Measurements from ENCODE around the gene OR2S2.

DNA sequence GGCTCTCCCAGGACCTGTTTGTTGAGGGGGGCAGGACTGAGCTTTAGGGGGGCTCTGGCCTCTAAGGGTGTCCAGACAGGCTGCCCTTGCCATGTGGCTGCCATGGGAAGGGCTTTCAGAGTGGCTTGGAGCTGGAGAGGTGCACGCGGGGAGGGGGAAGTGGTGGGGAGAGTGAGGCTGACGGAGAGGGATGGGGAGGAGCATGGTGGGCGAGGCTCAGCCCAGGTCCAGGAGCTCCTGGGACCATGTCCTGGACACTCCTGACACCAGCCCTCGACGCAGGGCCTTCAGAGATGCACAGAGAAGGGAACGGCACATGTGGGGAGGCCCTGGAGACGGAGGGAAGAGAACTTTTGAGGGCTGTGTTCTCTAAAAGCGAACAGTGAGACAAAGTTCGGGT, 46.3 kb downstream of the OR2S2 start:
- TF ChIP-seq NFATC4 (CRISPR knock-in tag; IDR thresholded peaks at IDR 0.05) (no peak), MXD4 (CRISPR knock-in tag; IDR thresholded peaks at IDR 0.05; ENCODE audit: borderline replicate concordance) (no peak)
- TF ChIP-seq, protein P1, sequence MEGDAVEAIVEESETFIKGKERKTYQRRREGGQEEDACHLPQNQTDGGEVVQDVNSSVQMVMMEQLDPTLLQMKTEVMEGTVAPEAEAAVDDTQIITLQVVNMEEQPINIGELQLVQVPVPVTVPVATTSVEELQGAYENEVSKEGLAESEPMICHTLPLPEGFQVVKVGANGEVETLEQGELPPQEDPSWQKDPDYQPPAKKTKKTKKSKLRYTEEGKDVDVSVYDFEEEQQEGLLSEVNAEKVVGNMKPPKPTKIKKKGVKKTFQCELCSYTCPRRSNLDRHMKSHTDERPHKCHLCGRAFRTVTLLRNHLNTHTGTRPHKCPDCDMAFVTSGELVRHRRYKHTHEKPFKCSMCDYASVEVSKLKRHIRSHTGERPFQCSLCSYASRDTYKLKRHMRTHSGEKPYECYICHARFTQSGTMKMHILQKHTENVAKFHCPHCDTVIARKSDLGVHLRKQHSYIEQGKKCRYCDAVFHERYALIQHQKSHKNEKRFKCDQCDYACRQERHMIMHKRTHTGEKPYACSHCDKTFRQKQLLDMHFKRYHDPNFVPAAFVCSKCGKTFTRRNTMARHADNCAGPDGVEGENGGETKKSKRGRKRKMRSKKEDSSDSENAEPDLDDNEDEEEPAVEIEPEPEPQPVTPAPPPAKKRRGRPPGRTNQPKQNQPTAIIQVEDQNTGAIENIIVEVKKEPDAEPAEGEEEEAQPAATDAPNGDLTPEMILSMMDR (IDR thresholded peaks at IDR 0.05): no peak

All from WTC11 (cell line).